GM19324 (cell line): ENCODE results near the gene ZBTB43.
"Not testable (repeated sequence)": the region's sequence is repeated elsewhere in the genome, so short reads cannot be mapped to it uniquely, and the experiment has no call there.

Experiments
- ATAC-seq: cut with Tn5 transposase; IDR thresholded peaks from one replicate; pipeline ENCODE4 v1.9.1; 2021; ENCODE audit warnings: mild to moderate bottlenecking, moderate library complexity; ENCODE audit not compliant: unreplicated experiment, low FRiP score

ZBTB43 gene

DNA sequence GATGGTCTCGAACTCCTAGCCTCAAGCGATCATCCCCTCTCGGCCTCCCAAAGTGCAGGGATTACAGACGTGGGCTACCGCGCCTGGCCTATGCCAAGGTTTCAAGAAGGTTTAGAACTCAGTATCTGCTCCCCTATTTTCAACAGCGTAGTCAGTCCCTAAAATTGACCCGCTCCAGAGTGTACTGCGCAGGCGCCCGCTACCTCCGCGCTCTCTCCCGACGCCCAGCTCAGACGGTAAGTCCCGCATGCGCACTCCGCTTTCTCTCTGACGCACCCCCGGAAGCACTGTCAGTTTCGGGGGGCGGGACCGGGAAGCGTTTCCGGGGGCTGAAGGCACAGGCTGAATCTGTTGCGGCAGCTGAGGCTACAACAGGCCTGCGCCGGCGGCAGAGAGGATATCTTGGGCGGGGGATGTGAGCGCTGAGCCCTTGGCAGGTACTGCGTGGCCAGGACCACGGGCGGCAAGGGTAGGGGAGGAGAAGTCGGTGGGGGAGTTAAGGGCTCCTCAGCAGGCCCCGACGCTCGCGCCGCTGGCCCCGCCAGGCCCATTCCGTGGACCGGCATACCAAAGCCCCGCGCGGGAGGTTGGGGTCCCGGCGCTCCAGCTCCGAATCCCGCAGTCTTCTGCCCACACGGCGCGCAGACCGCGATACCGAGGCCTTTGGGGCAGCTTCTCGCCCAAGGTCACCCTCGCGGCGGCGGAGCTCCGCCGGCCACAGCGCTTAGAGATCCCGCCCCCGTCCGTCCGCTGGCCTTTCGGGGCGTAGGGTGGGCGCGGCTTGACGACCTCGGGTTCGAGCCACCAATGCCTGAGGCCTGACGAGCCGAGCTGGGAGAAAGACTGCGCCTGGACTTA, at the start of gene ZBTB43:
ZBTB43 (plus strand) TSS at position 345 of the 858 bp plus-strand sequence. CDS start 27,470 bp downstream, outside the sequence.
- ATAC-seq, result peak; percentile 81

DNA sequence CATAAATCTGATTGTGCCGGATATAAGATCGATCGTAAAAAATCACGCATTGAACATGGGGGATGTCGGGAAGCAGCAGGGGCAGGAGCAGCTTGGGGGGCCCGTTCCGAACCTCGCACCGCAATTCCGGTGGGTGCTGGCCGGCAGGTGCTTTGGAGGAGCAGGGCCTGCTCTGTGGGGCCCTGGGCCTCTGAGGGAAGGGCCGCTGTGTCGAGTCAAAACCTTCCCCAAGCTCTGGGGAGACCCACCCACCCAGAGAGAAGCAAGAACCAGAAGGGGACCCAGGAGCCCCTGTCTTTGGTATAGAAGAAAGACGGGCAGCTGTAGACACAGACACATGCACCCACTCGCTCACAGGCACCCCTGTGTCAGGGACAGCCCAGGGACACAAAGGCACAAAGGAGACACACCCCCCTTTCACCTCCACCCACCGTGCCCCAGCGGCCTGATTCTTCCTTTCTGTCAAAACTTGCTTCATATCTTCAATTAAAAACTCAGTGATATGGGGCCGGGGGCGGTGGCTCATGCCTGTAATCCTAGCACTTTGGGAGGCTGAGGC, 49.4 kb upstream of the ZBTB43 start:
- no peak for ATAC-seq

DNA sequence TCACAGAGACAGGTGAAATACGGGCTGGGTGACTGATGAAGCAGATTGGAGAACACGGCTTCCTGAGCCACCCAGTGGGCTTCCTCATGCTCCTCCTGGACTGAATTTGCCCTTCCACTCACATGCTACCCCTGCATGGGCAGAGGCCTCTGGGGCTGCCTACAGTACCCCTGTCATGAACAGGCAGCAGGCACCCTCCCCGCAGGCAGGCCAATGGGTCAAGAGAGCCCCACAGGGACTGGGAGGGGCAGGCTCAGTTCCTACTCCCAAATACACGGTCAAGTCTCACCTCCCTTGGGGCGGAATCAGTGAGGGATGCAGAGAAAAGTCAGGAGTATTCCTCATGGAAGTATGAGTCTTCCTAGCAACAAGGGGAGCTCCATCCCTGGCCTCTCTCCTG, 48.6 kb upstream of the ZBTB43 start:
- ATAC-seq, result no peak

DNA sequence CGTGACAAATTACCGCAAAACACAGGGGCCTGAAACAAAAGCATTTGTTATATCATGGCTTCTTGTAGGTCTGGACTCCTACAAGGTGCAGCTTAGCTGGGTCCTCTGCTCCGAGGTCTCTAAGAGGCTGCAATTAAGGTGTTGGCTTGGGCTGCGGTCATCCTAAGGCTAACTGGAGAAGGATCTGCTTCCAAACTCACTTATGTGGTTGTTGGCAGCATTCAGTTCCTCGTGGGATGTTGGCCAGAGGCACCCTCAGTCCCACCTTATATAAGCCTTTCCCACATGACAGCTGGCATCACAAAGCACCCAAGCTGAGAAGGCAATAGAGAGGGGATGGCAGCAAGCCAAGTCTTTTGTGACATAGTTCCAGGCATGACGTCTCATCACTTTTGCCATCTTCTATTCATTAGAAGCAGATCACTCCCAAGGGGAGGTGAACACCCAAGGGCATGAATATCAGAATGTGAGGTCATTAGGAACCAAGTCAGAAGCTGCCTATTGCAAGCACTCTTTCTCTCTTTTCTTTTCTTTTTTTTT, 47.9 kb upstream of the ZBTB43 start:
- ATAC-seq, result no peak

GRCh38 chr9:126758916-126759585, 45.8 kb upstream of the ZBTB43 start:
- no peak for ATAC-seq

DNA sequence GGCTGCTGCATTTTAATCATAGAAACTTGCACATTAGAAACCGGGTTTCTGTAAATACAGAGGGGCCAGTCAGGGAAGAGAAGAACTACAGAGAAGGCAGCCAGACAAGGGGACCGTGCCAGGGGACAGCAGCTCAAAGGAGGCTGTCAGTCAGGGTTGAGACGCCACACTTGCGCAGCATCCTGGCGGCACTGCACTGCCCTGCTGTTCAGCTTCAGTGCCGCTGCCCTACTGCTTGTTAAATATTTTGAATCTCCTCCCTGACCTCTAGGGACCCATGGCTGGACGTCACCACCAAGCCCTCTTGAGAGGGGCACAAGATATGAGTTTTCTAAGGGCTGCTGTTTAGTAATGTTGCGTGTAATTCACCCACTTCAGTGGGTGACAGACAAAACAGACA, 43.6 kb upstream of the ZBTB43 start:
- ATAC-seq, result no peak

GRCh38 chr9:126763130-126763764, 41.6 kb upstream of the ZBTB43 start:
- no peak for ATAC-seq

- ATAC-seq, result no peak
These were observed 31.7 kb upstream of the ZBTB43 start for GRCh38 chr9:126773004-126773607.

DNA sequence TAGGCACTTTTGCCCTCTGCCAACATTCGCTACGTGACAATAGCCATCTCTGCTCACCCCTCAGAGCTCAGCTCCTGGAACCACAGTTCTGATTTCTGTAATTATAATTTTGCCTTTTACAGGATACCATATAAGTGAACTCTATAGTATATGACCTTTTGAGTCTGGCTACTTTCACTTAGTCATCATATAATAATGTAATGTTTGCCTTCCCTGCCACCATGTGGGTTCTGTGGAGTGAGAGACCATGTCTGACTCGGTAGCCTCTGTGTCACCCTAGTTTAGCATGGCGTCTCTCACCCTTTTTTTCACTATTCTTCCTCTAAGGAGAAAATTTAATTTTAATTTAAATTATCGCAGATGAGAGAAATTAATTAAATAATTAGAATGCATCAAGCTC, 28.9 kb upstream of the ZBTB43 start:
- ATAC-seq, result no peak

DNA sequence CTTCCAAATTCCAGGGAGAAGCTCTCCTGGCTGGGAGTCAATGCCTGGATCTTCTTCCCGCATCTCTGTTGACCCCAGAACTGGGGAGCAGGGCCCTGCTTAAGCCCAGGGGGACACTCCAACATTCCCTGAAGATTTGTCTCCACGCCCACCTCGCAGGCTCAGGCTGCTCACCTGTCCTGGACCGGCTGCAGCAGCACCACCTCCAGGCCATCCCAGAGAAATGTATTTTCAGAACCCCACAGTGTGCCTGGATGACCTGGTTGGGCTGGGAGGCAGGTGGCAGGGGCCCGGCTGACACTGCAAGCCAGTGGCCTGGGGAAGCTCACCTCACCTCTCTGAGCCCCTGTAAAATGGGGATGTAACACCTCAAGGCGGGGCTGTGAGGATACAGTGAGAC, 27.1 kb upstream of the ZBTB43 start:
- ATAC-seq, result no peak

DNA sequence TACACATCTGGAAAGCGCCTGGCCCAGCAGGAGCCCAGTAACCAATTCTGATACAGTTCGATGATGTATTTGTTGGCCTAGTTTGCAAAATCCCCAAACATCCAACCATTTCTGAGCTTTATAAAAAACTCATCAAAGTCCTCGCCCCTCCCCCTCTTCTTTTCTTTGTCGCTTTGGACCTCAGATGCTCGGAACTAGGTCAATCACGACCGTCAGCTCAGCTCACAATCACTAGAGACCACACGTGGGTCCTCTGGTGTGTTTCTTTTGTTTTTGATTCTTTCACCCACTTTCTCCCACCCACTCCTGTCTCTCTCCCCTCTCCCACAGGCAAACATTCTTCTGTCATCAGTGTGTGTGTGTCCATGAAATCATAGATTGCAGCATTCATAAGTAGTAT, 26.7 kb upstream of the ZBTB43 start:
- no peak for ATAC-seq

DNA sequence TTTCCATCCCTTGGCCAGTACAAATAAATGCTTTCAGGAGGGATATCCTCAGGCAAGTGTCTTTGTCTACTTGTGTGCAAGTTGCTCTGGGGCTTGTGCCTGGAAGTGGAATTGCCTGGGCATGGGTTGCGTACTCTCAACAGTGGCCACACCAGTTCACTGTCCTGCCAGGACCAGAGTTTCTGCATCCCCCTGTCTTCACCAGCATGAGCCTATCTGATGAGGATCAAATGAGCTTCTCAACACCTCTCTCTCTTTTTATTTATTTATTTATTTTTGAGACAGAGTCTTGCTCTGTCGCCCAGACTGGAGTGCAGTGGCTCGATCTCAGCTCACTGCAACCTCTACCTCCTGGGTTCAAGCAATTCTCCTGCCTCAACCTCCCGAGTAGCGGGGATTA, 26.1 kb upstream of the ZBTB43 start:
- ATAC-seq, result not testable (repeated sequence)

DNA sequence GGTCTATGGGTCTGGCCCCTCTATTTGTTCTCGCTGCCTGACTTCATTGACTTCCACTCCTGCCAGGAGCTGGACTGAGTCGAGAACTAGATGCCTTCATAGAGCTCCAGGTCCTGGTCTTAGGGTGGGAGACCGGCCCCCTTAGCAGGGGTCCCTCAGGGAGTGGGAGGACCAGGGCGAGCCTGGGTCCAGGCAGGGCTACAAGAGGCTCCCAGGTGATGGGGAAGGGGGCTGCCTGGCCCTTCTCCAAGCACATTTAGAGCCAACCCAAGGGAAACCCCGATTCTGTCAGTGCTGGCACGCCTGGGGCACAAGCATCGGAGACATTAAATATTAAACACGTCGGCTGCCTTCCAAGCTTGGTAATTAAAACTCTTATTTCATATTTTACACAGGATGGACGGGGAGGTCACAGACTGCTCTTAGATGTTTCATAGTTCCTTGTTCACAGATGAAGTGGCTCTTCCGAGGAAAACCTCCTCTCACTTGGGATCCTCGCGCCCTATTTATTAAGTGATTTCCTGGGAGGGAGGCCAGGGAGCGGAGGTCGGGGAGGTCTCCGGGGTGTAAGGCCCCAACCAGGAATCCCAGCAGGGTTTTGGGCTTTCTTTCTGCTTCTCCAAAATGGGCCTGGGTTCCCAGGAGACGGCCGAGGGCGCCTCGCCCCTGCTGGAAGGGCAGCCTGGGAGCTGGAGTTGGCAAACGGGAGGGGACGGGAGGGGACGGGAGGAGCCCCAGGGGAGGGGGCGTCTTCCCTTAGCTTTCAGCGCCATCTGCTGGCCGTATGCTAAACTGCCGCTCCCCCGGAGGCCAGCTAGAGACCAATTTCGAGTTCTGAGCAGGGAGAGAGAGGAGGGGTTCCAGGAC, 23.4 kb upstream of the ZBTB43 start:
- ATAC-seq, result peak; percentile 58

- ATAC-seq, result no peak
These were observed 22.8 kb upstream of the ZBTB43 start for GRCh38 chr9:126782053-126782388.

GRCh38 chr9:126783949-126784348, 20.9 kb upstream of the ZBTB43 start:
- ATAC-seq, result no peak

GRCh38 chr9:126784401-126784800, 20.4 kb upstream of the ZBTB43 start:
- no peak for ATAC-seq

- ATAC-seq, result not testable (repeated sequence)
These were observed 20.0 kb upstream of the ZBTB43 start for GRCh38 chr9:126784841-126785240.

DNA sequence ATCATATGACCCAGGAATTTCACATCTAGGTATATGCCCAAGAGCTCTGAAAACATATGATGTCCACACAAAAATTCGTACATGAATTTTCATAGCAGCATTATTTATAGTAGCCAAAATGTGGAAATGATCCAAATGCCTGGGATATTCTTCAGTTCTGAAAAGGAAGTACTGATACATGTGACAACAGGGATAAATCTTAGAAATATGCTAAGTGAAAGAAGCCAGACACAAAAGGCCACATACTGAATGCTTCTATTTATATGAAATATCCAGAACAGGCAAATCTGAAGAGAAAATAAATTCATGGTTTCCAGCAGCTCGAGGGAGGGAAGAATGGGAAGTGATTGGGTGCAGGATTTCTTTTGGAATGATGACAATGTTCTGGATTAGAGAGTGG, 16.8 kb upstream of the ZBTB43 start:
- ATAC-seq, result no peak

DNA sequence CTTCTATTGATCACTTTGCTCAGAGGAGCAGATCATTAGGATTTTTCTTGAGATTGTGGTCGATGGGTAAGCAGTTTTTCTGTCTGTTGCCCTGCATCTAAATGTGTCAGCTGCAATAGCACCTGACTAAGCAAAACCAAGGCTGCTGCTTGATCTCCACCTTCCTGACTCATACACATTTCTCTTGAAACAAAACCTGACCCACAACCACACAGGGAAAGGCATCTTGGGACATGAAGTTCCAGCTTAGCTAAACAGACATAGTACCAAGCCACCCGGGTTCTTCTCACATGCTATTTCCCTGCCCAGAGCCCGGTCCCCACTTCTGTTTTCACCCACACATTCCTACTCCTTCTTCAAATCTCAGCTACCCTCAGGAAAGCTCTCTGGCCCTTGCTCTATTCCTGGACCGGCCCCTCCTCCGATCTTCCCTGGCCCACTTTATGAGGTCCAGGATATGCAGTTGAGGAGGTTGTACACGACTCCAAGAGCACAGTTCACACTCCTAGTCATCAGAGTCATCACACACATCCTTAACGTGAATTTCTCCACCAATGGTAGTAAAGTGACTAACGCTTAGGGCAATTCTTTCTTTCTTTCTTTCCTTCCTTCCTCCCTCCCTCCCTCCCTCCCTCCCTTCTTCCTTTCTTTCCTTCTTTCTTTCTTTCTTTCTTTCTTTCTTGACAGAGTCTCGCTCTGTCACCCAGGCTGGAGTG, 16.0 kb upstream of the ZBTB43 start:
- ATAC-seq, result no peak
